ENCODE data around the gene ZNF664.

DNA sequence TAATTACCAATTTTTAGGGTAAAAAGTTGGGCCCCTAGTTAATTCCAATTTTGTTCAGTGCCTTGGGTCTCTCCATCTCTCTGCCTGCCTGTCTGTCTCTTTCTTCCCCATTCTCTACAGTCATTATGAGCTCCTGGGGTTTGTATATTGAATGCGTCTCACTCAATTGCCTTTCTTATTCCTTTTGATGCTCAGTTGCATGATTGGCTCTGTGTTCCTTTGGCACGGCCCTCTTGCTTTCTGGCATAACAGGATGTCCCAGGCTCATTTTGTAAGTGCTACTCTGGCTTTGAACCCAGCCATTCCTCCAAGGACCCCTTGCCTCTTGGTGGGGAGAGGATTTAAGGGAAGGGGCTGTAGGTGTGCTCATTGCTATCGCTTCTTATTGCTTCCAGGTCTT lies 35.6 kb downstream of the ZNF664 start:
- TF ChIP-seq EZH2 (IDR thresholded peaks at IDR 0.05; ENCODE audit: low read depth, low read length, severe bottlenecking) (no peak), CEBPB (IDR thresholded peaks at IDR 0.05; ENCODE audit: low read depth, low read length) (no peak)
- TF ChIP-seq, protein P1, sequence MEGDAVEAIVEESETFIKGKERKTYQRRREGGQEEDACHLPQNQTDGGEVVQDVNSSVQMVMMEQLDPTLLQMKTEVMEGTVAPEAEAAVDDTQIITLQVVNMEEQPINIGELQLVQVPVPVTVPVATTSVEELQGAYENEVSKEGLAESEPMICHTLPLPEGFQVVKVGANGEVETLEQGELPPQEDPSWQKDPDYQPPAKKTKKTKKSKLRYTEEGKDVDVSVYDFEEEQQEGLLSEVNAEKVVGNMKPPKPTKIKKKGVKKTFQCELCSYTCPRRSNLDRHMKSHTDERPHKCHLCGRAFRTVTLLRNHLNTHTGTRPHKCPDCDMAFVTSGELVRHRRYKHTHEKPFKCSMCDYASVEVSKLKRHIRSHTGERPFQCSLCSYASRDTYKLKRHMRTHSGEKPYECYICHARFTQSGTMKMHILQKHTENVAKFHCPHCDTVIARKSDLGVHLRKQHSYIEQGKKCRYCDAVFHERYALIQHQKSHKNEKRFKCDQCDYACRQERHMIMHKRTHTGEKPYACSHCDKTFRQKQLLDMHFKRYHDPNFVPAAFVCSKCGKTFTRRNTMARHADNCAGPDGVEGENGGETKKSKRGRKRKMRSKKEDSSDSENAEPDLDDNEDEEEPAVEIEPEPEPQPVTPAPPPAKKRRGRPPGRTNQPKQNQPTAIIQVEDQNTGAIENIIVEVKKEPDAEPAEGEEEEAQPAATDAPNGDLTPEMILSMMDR (IDR thresholded peaks at IDR 0.05; ENCODE audit: control extremely low read depth in 1 of 3, insufficient read depth in 1 of 3, low read depth in 1 of 3, low read length in 3 of 3): no peak
